Esophagus squamous epithelium (tissue), 5 donors: Measurements from ENCODE around the gene TSPAN18. TPM values are rescaled to one million over a fixed set of nuclear protein-coding genes. Genes with fewer than 3 reads are reported as not detected.

ENCODE experiments used
- DNase-seq: peaks from one replicate; lab custom pipeline; 2025; lab: John Stamatoyannopoulos, UW
- H3K27ac ChIP-seq, 4 donors: fragments of 200-600 bp; sonication (generic); one replicate each; pipeline ENCODE4 v1.5.1; 2016 to 2019; ENCODE audit warnings: mild to moderate bottlenecking in 1 of 4
- H3K27me3 ChIP-seq, 4 donors: fragments of 200-600 bp; sonication (generic); 1 replicate in 3 of 4; 2 replicates in 1 of 4; pipeline versions ENCODE4 v1.5.1 to v1.6.0; 2017 to 2021; ENCODE audit warnings: antibody characterized with exemption in 1 of 4
- H3K36me3 ChIP-seq, 3 donors: fragments of 200-600 bp; sonication (generic); one replicate each; pipeline ENCODE4 v1.5.1; 2016 to 2019
- H3K4me1 ChIP-seq, 3 donors: fragments of 200-600 bp; sonication (generic); one replicate each; pipeline ENCODE4 v1.5.1; 2017 to 2019
- H3K4me3 ChIP-seq, 4 donors: fragments of 200-600 bp; sonication (generic); 1 replicate in 3 of 4; 2 replicates in 1 of 4; pipeline ENCODE4 v1.5.1; 2016 to 2019; ENCODE audit warnings: mild to moderate bottlenecking in 2 of 4, moderate library complexity in 1 of 4
- H3K9me3 ChIP-seq, 3 donors: fragments of 200-600 bp; sonication (generic); one replicate each; pipeline ENCODE4 v1.5.1; 2016 to 2019
- POLR2A ChIP-seq, 4 donors: fragments of 450-650 bp; IDR thresholded peaks; one replicate each; pipeline ENCODE4 v1.6.1; 2017; ENCODE audit warnings: antibody characterized with exemption in 4 of 4, mild to moderate bottlenecking in 4 of 4, moderate library complexity in 3 of 4
- WGBS, 2 donors: methylation state at CpG; one replicate each; pipeline ENCODE4 v1.1.5; 2018; 5-methylcytosine and 5-hydroxymethylcytosine counted together
- intact Hi-C: fragments of 100-400 bp; cut with DNase I; formaldehyde crosslinking; loops from one replicate; pipeline ENCODE4 v1.15.0; 2022
- total RNA-seq, 4 donors: library from RNA; depleted of rRNA; stranded (reverse); fragments of >200 nt; gene quantifications; one replicate each; pipeline ENCODE4 v1.1.0, GENCODE V29; 2016
- TF ChIP-seq, protein P1 (sequence below), 6 experiments: fragments of 450-650 bp in 4 of 6; fragments of 200-600 bp in 2 of 6; sonication (generic) in 2 of 6; IDR thresholded peaks; one replicate each; pipeline ENCODE4 v1.5.1; 2016 to 2019; ENCODE audit warnings: antibody characterized with exemption in 6 of 6, mild to moderate bottlenecking in 4 of 6, moderate library complexity in 4 of 6
- donor health status: DM: yes; HTN: yes; CAD: no.

TSPAN18 gene
- total RNA-seq, 4 donors from 2014 or later, result 0.80 to 4.4 (median 2.0) TPM

DNA sequence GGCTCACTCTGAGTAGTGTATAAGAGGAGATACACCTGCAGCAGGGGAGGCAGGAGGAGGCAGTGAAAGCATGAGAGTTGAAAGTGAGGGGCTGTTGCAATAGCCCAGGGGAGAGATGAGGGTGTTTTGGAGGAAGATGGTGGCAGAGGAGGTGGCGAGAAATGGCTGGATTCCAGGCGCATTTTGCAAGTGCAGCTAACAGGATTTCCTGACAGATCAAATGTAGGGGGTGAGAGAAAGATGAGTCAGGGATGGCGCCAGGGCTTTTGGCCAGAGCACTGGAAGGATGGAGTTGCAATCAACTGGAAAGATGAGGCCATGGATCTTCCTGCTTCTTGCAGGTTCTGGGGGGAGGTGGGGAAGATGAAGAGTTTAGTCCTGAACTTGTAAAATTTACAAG, 16.8 kb upstream of the TSPAN18 start:
- Histone ChIP-seq H3K27ac (no peak overlapping the region), H3K36me3 (no peaks in the 10 kb centered on the region), H3K4me3 (no peak overlapping the region), H3K27me3 (peaks cover 0 to 8% (median 0%) of the 10 kb centered on the region in 4 donors), H3K9me3 (peaks cover 0 to 4% (median 0%) of the 10 kb centered on the region in 3 donors), H3K4me1 (no peaks in the 10 kb centered on the region)
- DNase-seq, result no peak
- intact Hi-C loops, result no loop called here
- no peak for TF ChIP-seq POLR2A (IDR thresholded peaks at IDR 0.05)
- TF ChIP-seq, protein P1, sequence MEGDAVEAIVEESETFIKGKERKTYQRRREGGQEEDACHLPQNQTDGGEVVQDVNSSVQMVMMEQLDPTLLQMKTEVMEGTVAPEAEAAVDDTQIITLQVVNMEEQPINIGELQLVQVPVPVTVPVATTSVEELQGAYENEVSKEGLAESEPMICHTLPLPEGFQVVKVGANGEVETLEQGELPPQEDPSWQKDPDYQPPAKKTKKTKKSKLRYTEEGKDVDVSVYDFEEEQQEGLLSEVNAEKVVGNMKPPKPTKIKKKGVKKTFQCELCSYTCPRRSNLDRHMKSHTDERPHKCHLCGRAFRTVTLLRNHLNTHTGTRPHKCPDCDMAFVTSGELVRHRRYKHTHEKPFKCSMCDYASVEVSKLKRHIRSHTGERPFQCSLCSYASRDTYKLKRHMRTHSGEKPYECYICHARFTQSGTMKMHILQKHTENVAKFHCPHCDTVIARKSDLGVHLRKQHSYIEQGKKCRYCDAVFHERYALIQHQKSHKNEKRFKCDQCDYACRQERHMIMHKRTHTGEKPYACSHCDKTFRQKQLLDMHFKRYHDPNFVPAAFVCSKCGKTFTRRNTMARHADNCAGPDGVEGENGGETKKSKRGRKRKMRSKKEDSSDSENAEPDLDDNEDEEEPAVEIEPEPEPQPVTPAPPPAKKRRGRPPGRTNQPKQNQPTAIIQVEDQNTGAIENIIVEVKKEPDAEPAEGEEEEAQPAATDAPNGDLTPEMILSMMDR (IDR thresholded peaks at IDR 0.05), result no peak
- WGBS, 2 donors, result 40 to 47% methylated on average over 3 of the region's 3 CpGs

DNA sequence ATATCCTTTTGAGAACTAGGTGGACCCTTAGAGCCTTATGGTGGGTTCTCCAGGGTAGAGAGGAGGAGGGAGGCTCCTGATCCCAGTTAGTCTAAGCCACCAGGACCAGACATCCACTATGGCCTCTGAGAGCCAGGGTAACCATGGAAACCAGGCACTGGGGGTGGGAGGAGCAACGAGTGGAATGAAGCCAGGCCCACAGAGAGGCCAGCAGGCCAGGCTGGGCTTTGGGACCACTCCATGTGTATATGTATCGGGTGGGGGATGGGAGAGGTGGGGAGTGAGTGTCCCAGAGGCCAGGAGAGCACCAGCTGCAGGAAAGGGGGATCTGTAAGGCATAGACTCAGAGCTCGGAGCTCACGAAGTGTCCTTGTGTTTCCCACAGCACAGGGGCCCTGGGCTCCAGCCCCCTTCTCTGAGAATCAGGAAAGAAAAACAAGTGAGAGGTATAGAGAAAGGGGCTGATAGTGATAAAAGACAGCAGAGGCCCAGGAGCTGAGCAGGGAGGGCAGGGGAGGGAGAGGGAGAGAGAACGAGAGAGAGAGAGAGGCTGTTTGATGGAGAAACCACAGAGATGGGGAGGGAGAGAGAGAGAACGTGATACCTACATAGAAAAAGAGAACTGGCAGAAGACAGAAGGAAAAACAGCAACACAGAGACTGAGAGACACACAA, 15.5 kb upstream of the TSPAN18 start:
- no peak for TF ChIP-seq POLR2A (IDR thresholded peaks at IDR 0.05)
- TF ChIP-seq, protein P1 (IDR thresholded peaks at IDR 0.05), result no peak
- Histone ChIP-seq H3K27ac (no peak overlapping the region), H3K9me3 (peaks cover 0 to 4% (median 0%) of the 10 kb centered on the region in 3 donors), H3K4me1 (no peaks in the 10 kb centered on the region), H3K27me3 (peaks cover 0 to 8% (median 0%) of the 10 kb centered on the region in 4 donors), H3K4me3 (no peak overlapping the region), H3K36me3 (no peaks in the 10 kb centered on the region)
- intact Hi-C loops, result no loop called here
- DNase-seq, result no peak
- WGBS, 2 donors, result 59 to 61% methylated on average over 6 of the region's 6 CpGs

DNA sequence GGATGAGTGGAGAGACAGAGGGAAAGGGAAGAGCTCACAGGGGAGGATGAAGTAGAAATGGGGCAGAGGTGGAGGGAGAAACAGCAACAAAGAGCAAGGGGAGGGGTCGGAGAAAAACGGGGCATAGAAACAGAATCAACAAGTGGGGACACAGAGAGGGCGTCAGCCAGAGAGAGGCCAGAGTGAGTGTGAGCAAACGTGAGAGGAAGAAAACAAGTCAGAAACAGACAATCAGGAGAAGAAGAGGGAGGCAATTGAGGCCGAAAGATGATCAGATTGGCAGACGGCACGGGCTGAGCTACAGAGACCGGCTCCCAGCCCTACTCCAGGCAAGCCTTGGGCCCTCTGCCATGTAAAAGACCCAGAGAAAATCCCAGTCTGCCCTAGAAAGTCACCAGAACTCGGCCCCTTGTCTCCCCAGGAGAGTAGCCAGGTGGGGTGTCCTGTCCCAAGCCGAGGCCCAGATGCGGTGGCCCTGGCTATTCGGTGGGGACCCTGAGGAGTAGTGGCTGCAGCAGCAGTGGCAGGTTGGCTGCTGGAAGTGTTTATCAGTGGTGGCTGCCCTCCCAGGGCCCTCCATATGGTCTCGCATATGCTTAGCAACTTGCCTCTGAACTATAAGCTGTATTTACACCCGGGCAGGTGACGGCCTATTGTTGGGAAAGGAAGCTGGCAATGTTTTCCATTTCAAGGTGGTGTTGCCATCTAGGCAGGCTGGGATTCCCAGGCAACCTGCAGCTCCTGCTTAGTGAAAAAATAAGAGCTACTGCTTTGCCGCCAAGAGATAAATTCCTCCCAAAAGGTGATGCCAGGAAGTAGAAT, 14.8 kb upstream of the TSPAN18 start:
- H3K4me3 ChIP-seq, result no peak overlapping the region
- no peak overlapping the region for H3K27ac ChIP-seq
- DNase-seq, result no peak
- TF ChIP-seq, protein P1 (IDR thresholded peaks at IDR 0.05), result no peak
- TF ChIP-seq POLR2A (IDR thresholded peaks at IDR 0.05), result no peak
- no peaks in the 10 kb centered on the region for H3K36me3 ChIP-seq
- 61 to 68% methylated on average over 12 of the region's 16 CpGs for WGBS, 2 donors
- intact Hi-C loops, result no loop called here
- peaks cover 0 to 8% (median 0%) of the 10 kb centered on the region in 4 donors for H3K27me3 ChIP-seq
- H3K4me1 ChIP-seq, result no peaks in the 10 kb centered on the region
- peaks cover 0 to 2% (median 0%) of the 10 kb centered on the region in 3 donors for H3K9me3 ChIP-seq

DNA sequence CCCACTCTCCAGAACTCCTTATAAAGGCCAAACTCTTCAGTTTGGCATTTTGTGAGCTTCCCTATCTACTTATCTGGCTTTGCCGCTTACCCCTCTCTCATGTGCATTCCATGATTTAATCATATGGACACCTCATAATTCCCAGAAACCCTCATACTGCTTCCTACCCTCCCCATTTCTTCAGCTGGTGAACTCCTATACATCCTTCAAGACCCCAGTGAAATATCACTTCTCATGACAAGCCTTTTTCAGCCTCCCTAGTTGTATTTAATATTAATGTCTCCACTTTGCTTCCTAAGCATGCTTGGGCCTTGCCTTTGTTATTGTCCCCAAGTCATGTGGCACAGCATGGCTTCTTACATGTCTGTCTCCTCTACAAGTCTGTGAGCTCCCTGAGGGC, 13.7 kb upstream of the TSPAN18 start:
- peaks cover 0 to 8% (median 0%) of the 10 kb centered on the region in 4 donors for H3K27me3 ChIP-seq
- no peak overlapping the region for H3K4me3 ChIP-seq
- 95 to 100% methylated on average over 1 of the region's 1 CpG for WGBS, 2 donors
- TF ChIP-seq, protein P1 (IDR thresholded peaks at IDR 0.05), result no peak
- TF ChIP-seq POLR2A (IDR thresholded peaks at IDR 0.05), result no peak
- intact Hi-C loops, result no loop called here
- no peak for DNase-seq
- no peaks in the 10 kb centered on the region for H3K9me3 ChIP-seq
- no peak overlapping the region for H3K27ac ChIP-seq
- H3K4me1 ChIP-seq, result no peaks in the 10 kb centered on the region
- no peaks in the 10 kb centered on the region for H3K36me3 ChIP-seq

DNA sequence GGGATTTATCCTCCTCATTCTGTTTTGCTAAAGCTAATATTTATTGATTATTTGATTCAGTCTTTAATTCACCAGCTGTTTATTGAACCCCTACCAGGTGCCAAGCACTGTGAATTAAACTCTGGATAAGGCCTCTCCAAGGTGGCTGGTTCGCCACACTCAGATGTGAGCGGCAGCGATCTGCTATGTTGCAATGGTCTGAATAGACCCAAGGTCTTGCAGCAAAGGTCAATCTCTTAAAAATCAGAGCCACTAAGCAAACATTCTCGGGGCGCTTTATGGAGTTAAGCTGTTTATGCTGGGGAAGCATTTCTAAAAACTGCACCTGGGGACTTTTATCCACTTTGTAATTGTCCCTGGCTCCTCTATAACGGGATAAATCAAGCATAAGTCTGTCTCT, 10.5 kb upstream of the TSPAN18 start:
- Histone ChIP-seq H3K36me3 (no peaks in the 10 kb centered on the region), H3K4me3 (no peak overlapping the region), H3K9me3 (no peaks in the 10 kb centered on the region), H3K27me3 (peaks cover 0 to 3% (median 0%) of the 10 kb centered on the region in 4 donors), H3K27ac (no peak overlapping the region), H3K4me1 (no peaks in the 10 kb centered on the region)
- no peak for TF ChIP-seq POLR2A (IDR thresholded peaks at IDR 0.05)
- TF ChIP-seq, protein P1 (IDR thresholded peaks at IDR 0.05), result no peak
- intact Hi-C loops, result no loop called here
- WGBS, 2 donors, result 69 to 87% methylated on average over 4 to 6 of the region's 6 CpGs
- no peak for DNase-seq
